GM19467 (cell line): ENCODE data around the gene AARS2.
A peak's percentile ranks its signal among the peaks of the same experiment; 100 is the strongest.

Experiments used
- ATAC-seq: cut with Tn5 transposase; IDR thresholded peaks from one replicate; pipeline ENCODE4 v1.9.1; 2021; ENCODE audit warnings: mild to moderate bottlenecking, moderate library complexity; ENCODE audit not compliant: unreplicated experiment

The AARS2 gene

DNA sequence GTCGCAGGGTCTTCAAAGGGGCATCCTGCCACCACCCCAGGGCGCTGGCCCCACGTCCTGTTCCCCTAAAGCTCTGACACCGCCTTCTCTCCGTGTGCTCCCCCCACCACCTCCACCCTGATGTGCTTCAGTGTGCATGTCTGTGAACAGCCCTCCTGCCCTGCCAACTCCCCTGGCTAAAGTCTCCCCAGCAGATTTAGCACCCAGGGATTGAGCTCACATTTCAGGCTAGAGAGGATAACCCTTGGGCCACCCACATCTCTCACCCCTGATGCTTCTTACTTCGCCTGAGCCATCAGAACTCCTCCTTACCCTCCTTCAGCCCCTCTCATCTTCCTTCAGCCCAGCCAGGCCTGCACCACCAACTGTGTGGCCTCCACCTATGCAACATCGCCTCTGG lies 35.4 kb downstream of the AARS2 start:
- ATAC-seq, result no peak

DNA sequence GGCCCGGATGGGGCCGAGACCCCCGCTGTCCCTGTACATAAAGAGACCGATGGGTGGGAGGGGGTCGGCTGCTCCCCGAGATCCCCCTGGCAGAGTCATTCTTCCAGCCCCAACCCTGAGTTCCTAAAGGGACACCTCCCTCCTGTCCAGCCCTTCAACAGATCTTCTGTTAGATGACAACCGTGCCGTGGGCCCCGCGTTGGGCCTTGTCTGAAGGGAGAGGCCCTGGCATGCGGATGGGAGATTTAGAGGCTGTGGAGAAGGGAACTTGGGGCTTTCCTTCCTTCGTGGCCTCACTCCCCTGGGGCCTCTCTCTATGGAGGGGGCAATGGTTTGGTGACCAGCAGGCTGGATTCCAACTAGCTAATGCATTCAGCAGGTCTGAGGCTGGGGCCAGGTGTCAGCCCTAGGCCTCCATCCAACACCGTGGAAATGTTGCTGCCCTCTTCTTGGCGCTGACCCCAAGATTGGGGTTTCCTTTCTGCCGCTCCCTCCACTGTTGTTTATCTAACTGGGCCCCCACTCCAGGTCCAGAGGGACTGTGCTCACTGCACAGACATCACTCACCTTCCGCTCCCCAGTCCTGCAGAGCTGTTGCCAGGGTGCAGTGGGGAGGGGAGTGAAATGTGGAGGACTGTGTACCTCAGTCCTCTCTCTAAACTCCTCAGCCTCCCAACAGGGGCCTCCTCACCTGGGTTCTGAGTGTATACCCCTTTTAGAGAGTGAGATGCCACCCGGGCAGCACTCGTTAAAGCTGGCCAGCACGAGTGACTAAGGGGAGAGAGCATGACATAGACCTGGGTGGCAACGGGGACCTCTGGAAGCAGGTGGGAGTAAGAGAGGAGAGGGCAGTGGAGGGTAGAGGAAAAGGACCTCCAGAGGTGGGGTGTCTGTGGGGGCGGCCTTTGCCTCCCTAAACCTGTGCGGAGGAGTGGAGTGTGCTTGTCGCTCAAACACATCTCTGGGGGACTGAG lies 36.2 kb downstream of the AARS2 start:
- no peak for ATAC-seq

DNA sequence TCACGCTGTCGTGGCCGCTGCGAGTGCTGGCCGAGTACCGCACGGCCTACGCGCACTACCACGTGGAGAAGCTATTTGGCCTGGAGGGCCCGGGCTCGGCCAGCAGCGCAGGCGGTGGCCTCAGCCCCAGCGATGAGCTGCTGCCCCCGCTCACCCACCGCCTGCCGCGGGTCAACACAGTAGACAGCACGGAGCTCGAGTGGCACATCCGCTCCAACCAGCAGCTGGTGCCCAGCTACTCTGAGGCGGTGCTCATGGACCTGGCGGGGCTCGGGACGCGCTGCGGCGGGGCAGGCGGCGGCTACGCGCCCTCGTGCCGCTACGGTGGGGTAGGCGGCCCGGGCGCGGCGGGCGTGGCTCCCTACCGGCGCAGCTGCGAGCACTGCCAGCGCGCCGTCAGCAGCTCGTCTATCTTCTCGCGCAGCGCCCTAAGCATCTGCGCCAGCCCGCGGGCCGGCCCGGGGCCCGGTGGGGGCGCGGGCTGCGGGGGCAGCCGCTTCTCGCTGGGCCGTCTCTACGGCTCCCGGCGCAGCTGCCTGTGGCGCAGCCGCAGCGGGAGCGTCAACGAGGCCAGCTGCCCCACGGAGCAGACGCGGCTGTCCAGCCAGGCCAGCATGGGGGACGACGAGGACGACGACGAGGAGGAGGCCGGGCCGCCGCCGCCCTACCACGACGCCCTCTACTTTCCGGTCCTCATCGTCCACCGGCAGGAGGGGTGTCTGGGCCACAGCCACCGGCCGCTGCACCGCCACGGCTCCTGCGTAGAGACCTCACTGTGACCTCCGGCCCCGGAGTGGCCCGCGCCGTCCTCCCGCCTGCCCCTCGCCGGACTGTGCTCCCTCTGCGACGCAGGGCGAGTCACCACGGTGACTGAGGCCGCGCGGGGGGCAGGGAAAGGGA lies 37.1 kb downstream of the AARS2 start:
- no peak for ATAC-seq

DNA sequence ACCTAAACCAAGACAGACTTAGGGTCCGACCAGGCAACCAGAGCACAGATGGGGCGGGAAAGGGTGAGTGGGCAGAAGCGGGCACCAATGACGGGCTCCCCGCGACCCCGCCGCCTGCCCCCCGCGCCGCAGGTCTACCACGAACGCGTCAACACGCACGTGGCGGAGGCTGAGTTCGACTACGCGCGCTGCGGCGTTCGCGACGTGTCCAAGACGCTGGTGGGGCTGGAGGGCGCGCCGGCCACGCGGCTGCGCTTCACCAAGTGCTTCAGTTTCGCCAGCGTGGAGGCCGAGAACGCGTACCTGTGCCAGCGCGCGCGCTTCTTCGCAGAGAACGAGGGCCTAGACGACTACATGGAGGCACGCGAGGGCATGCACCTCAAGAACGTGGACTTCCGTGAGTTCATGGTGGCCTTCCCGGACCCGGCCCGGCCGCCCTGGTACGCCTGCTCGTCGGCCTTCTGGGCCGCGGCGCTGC lies 37.8 kb downstream of the AARS2 start:
- ATAC-seq, result no peak

DNA sequence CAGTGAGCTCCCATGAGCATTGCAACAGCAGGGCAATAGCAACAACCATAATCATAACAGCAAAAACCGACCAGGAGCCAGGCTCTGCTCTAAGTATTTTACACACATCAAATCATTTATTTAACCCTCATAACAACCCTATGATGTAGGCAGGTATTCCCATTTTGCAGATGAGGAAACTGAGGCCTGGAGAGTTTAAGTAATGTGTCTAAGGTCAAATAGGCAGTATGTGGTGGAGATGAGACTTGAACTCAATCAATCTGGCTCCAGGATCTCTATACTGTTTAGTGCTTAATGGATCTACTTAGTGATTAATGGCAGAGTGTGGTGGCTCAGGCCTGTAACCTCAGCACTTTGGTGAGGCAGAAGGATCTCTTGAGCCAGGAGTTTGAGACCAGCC lies 39.5 kb downstream of the AARS2 start:
- no peak for ATAC-seq

DNA sequence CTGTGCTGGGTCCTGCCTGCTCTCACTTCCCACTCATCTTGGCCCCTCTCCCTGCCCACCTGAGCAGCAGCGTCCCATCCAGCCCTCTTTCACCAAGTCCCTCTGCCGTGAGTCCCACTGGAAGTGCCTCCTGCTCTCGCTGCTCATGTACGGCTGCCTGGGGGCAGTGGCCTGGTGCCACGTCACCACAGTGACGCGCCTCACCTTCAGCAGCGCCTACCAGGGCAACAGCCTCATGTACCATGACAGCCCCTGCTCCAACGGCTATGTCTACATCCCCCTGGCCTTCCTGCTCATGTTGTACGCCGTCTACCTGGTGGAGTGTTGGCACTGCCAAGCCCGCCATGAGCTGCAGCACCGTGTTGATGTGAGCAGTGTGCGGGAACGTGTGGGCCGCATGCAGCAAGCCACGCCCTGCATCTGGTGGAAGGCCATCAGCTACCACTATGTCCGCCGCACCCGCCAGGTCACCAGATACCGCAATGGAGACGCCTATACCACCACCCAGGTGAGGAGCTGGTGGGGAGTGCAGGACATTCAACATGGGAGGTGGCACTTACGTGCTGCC lies 40.1 kb downstream of the AARS2 start:
- no peak for ATAC-seq

DNA sequence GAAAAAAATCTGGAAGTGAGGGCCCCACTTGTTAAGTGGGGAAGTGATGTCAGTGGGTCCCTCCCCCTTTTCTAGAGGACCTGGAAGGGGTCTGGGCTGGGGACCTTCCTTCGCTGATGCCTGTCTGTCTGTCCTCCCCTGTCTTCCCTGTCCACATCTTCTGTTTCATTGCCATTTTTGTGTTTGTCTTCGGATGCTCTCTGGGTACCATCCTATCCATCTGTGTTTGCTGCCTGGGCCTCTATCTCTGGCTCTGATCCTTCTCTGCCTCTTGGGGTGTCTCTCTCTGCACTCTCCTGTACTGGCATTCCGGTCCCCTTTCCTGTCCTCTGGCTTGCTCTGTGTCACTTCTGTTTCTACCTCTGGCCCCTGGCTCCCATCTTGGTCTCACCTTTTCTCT lies 40.6 kb downstream of the AARS2 start:
- no peak for ATAC-seq

DNA sequence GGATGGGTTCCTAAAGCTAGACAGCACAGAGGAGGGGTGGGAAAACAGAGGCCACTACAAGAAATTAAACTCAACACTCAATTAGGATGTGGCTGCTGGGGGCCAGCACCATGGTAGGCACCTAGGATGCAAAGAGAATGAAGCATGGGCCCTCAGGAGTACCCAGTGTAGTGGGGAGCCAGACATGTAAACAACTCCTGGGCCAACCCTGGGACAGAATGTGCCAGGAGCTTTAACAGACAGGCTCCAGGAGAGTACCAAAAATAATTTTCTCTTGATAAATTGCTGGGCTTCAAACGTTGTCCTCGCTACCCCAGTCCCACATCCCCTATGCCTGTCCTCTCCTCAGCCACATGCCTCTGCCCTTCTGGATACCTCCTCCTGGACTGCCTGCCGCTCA lies 41.2 kb downstream of the AARS2 start:
- ATAC-seq, result no peak

DNA sequence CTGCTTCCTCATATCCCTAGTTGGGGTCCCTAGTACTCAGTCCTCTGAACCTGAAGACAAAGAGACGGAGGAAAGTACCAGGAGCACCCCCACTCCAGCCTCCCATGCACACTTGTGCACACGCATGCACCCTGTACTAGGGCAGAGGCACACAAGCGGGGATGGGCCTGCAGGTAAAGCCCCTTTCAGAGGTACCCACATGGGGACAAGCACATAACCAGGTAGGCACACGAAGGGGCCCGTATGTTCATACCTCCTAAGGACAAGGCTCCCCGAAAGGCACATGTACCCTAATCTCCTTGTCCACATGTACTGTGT lies 41.8 kb downstream of the AARS2 start:
- no peak for ATAC-seq

DNA sequence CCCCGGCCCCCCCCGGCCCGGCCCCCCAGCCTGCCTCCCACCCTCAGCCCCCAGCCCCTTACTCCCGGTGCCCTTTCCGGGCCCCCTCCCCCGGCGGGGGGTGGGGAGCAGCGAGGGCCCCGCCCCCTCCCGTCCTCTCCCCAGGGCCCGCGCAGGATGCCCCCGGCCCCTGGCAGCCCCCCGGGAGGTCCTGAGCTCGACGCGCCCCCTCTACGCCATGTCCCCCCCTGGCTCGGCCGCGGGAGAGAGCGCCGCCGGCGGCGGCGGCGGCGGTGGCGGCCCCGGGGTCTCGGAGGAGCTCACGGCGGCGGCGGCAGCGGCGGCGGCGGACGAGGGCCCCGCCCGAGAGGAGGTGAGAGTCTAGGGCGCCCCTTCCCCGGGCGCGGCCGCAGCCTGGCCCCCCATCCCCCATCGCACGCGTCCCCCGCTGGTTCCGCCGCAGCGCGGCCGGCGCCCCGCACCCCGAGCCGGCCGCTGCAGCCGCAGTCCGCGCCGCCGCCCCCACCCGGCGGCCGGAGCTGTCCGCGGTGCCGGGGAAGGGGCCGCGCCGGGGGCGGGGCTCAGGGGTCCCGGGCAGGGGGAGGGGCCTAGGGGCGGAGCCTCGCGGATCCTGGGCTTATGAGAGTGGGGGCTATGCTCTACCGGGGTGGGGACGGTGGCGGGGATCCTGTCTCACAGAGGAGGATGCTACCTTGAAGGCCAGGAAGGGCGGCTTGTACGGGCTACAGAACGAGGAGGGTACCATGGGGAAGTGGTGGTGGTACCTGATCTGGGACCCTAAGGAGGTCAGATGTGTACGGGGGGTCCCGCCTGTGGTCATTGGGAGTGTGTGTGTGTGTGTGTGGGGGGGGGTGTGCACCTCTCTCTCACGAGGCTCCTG lies 42.4 kb downstream of the AARS2 start:
- no peak for ATAC-seq

DNA sequence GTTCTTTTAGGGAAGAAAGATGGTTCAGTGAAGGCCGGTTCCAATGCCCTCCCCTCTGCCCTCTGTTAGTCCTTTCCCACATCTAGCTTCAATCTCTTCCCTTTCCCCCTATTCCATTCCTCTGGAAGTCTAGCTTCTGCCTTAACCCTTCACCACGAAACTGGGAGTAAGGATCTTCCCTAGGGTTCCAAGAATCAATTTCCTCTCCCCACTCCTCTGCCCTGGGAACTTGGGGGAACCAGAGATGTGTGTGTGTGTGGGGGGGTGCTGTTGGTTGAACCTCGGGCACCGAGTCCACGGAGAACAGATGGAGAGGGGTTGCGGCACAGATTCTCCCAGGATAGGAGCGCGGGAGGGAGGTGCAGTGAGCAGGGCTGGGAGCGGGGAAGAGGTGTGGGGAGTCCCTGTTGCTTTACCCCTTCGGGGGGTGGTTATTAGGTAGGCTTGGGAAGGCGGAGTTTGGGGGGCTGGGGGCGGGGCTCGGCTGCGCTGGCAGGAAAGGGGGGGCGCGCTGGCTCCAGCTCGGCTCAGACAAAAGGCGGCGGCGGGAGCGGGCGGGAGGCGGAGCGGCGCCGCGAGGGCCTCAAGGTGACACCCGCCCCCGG lies 43.1 kb downstream of the AARS2 start, which contains the start of gene TMEM151B:
Gene TMEM151B, plus strand, starts transcription at position 530 of the 605 bp plus-strand sequence. CDS start 293 bp downstream, outside the sequence.
- ATAC-seq, result no peak

DNA sequence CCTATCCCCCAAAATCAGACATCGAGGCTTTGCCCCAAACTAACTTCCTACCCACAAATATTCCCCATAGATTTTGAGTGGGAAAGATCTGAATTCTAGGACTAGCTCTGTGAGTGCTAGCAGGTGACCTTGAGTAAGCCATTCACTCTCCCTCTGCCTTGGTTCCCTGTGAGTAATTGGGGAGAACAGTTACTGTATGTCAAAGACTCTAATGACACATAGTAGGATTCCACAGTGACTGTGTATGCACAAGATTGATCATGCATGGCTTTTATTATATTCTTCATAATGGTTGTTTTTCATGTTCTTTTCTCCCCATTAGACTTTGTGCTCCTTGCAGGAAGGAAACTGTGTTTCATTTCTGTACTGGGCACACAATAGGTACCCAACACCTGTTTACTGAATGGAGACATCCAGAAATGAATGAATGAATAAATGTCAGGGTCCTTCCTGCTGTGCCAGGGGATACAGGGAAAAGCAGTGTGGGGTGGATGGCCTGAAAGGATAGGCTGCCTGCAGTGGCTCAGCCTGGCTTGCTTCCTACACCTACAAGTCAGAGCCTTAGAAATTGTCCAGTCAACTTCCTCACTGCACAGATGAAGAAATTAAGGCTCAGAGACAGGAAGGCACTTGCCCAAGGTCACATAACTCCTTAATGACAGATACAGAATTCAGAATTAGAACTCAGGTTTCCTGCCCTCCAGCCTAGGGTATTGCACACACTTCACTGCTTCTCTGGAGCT lies 43.8 kb downstream of the AARS2 start:
- ATAC-seq, result no peak

DNA sequence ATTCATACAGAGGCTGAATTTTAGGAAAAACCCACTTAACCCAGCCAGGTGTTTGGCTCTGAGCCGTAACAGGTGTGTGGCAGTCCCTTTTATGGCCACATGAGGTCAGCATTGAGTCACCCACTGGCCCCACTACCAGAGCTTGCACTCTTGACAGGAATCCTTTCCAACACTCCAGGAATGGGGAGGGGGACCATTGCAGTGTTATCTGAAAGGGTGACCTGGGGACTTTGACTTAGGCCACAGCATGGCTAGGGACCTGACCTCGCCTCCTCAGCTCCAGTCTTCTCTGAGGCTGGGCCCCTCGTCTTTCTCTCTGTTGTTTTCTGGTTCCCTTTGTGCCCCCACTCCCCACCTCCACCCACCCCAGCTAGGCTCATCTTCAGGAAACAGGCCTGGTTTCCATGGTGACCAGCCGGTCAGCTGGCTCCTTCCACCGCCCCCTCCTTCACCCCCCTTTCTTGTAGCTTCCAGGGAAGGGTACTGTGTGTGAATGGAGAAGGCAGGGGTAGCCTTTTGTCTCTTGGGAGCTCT lies 45.0 kb downstream of the AARS2 start:
- ATAC-seq, result no peak

DNA sequence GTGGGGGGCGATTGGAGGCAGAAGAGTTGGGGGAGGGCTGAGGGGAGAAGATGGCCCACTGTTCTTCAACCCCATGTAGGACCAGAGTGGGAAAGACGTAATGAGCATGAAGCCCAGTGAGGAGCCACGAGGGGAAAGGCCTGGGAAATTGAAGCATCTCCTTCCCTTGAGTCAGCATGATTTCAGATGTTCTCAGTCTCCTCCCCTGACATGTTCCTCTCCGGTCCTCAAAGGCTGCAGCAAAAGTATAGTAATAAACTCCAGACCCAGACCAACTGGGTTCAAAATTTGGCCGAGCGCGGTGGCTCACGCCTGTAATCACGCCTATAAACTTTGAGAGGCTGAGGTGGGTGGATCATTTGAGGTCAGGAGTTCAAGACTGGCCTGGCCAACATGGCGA lies 45.9 kb downstream of the AARS2 start:
- ATAC-seq, result no peak

DNA sequence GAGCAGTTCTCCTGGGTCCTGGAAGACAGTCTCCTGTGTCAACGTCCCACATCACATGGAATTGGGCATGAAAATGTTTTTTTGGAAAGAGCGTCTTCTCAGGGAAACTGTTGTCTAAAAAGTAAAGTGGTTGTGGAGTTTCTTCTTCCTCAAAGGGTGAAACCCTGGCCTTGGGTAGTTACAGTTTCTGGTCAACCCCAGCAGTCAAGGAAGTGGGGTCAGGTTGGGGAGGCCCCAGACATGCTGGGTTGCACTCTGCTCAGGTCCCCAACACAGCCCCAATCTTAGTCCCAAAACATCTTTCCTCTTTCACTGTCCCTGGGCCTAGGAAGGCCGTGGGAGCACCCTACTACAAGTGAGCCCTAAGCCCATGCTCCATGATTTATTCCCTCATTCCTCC lies 46.8 kb downstream of the AARS2 start:
- peak; percentile 28 for ATAC-seq

DNA sequence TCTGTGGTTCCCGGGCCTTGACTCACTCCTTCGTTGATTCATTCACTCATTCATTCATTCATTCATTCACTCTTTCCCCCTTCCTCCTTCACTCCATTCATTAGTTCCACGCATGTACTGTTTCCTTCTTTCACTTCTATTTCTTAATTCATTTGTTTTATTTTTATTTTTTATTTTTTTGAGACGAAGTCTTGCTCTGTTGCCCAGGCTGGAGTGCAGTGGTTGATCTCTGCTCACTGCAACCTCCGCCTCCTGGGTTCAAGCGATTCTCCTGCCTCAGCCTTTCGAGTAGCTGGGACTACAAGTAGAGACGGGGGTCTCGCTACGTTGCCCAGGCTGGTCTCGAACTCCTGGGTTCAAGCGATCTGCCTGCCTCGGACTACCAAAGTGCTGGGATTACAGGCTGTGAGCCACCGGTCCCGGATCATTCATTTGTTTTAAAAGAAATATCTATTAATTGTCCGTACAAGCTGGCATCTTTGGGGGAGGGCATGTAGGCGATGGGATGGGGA lies 47.4 kb downstream of the AARS2 start:
- no peak for ATAC-seq

DNA sequence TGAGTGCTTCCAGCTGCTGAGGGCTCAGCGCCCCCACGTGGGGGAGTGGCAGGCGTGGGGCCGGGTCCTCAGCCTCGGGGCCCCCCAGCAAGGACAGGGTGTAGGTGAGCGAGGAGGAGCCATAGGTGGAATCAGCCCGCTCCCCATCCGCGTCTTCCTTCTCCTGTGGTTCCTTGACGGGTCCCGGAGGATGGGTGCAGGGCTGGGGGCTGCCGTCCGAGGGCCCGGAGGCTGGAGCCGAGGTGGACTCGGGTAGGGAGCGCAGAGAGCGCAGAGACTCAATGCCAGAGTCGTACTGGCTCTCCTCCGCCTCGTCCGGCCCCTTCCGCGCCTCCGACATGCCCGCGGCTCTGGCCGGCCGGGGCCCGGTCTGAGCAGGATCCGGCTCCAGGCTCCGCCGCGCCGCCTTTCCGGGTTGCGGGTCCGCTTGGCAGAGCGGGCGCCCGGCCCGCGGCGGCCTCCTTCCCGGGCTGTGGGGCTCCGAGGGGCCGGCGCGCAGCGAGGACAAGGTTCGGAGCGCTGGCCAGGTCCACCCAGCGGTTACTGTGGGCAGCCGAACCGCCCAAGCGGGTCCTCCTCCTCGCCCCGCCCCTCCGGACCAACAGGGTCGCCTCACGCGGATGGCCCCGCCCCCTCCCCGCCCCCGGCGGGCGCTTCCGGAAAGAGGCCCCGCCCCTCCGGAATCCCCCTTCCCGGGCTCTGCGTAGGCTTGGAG lies 48.0 kb downstream of the AARS2 start, which contains the start of gene NFKBIE:
Gene NFKBIE, minus strand, starts transcription at position 545 of the 715 bp plus-strand sequence. Its CDS starts 205 bp downstream, at position 340.
- peak; percentile 35 for ATAC-seq
